SK-N-SH (cell line): Measurements from ENCODE around the gene MICAL1.

ENCODE experiments used
- CTCF ChIP-seq: fragments of 200-600 bp; sonication (generic); IDR thresholded peaks from 2 replicates; pipeline ENCODE4 v1.6.1; 2017; ENCODE audit warnings: antibody characterized with exemption, mild to moderate bottlenecking, moderate library complexity
- ELF1 ChIP-seq: IDR thresholded peaks from 2 replicates; pipeline ENCODE4 v1.4.0; 2012
- EZH2phosphoT487 ChIP-seq: fragments of 200-600 bp; sonication (generic); IDR thresholded peaks from 2 replicates; pipeline ENCODE4 v1.6.1; 2017; ENCODE audit warnings: low read depth, mixed run types, mild to moderate bottlenecking, antibody characterized with exemption, moderate library complexity, borderline replicate concordance
- RAD21 ChIP-seq: IDR thresholded peaks from 2 replicates; pipeline ENCODE4 v1.6.1; 2012; ENCODE audit warnings: mild to moderate bottlenecking, low read length

GRCh38 chr6:109434456-109434855 is 21.1 kb downstream of the MICAL1 start:
- TF ChIP-seq EZH2phosphoT487 (no peak), CTCF (no peak), ELF1 (no peak), RAD21 (no peak)
